ENCODE results near the gene FGF12.
A peak's percentile ranks its signal among the peaks of the same experiment; 100 is the strongest.

GRCh38 chr3:192467230-192468140 is 259.9 kb downstream of the FGF12 start:
- peak; percentile 61 to 90 (median 73) for TF ChIP-seq CTCF (IDR thresholded peaks at IDR 0.05 in 4 of 5, conservative IDR thresholded peaks at IDR 0.05 in 1 of 5)
- no peak for TF ChIP-seq POLR2A (IDR thresholded peaks at IDR 0.05)
